Esophagus squamous epithelium (tissue), 5 donors: ENCODE results near the gene CELSR1. TPM values are rescaled to one million over a fixed set of nuclear protein-coding genes. Genes with fewer than 3 reads are reported as not detected.

ENCODE experiments used
- DNase-seq: peaks from one replicate; lab custom pipeline; 2025; lab: John Stamatoyannopoulos, UW
- H3K27ac ChIP-seq, 4 donors: fragments of 200-600 bp; sonication (generic); one replicate each; pipeline ENCODE4 v1.5.1; 2016 to 2019; ENCODE audit warnings: mild to moderate bottlenecking in 1 of 4
- H3K27me3 ChIP-seq, 4 donors: fragments of 200-600 bp; sonication (generic); 1 replicate in 3 of 4; 2 replicates in 1 of 4; pipeline versions ENCODE4 v1.5.1 to v1.6.0; 2017 to 2021; ENCODE audit warnings: antibody characterized with exemption in 1 of 4
- H3K36me3 ChIP-seq, 3 donors: fragments of 200-600 bp; sonication (generic); one replicate each; pipeline ENCODE4 v1.5.1; 2016 to 2019
- H3K4me1 ChIP-seq, 3 donors: fragments of 200-600 bp; sonication (generic); one replicate each; pipeline ENCODE4 v1.5.1; 2017 to 2019
- H3K4me3 ChIP-seq, 4 donors: fragments of 200-600 bp; sonication (generic); 1 replicate in 3 of 4; 2 replicates in 1 of 4; pipeline ENCODE4 v1.5.1; 2016 to 2019; ENCODE audit warnings: mild to moderate bottlenecking in 2 of 4, moderate library complexity in 1 of 4
- H3K9me3 ChIP-seq, 3 donors: fragments of 200-600 bp; sonication (generic); one replicate each; pipeline ENCODE4 v1.5.1; 2016 to 2019
- CTCF ChIP-seq, 6 experiments: fragments of 450-650 bp in 4 of 6; fragments of 200-600 bp in 2 of 6; sonication (generic) in 2 of 6; IDR thresholded peaks; one replicate each; pipeline ENCODE4 v1.5.1; 2016 to 2019; ENCODE audit warnings: antibody characterized with exemption in 6 of 6, mild to moderate bottlenecking in 4 of 6, moderate library complexity in 4 of 6
- POLR2A ChIP-seq, 4 donors: fragments of 450-650 bp; IDR thresholded peaks; one replicate each; pipeline ENCODE4 v1.6.1; 2017; ENCODE audit warnings: antibody characterized with exemption in 4 of 4, mild to moderate bottlenecking in 4 of 4, moderate library complexity in 3 of 4
- WGBS, 2 donors: methylation state at CpG; one replicate each; pipeline ENCODE4 v1.1.5; 2018; 5-methylcytosine and 5-hydroxymethylcytosine counted together
- intact Hi-C: fragments of 100-400 bp; cut with DNase I; formaldehyde crosslinking; loops from one replicate; pipeline ENCODE4 v1.15.0; 2022
- total RNA-seq, 4 donors: library from RNA; depleted of rRNA; stranded (reverse); fragments of >200 nt; gene quantifications; one replicate each; pipeline ENCODE4 v1.1.0, GENCODE V29; 2016
- donor health status: DM: yes; HTN: yes; CAD: no.

Gene CELSR1
- total RNA-seq, 4 donors from 2014 or later: 38.7 to 50.6 (median 43.7) TPM

GRCh38 chr22:46433318-46433717 lies 104.1 kb downstream of the CELSR1 start:
- Histone ChIP-seq H3K4me1 (peaks cover 0 to 47% (median 5%) of the 10 kb centered on the region in 3 donors), H3K36me3 (peaks cover 0 to 48% (median 0%) of the 10 kb centered on the region in 3 donors), H3K4me3 (no peak overlapping the region), H3K9me3 (no peaks in the 10 kb centered on the region), H3K27ac (peak overlapping the region in 3 of 4 donors; percentile 78 to 82 (median 79)), H3K27me3 (peaks cover 0 to 5% (median 0%) of the 10 kb centered on the region in 4 donors)
- 75 to 92% methylated on average over 6 to 9 of the region's 16 CpGs for WGBS, 2 donors
- TF ChIP-seq CTCF (IDR thresholded peaks at IDR 0.05) (no peak), POLR2A (IDR thresholded peaks at IDR 0.05) (no peak)
- no peak for DNase-seq
- intact Hi-C loops: no loop called here

GRCh38 chr22:46432164-46433068 lies 105.0 kb downstream of the CELSR1 start:
- TF ChIP-seq CTCF (IDR thresholded peaks at IDR 0.05): no peak
- no peak for TF ChIP-seq POLR2A (IDR thresholded peaks at IDR 0.05)
- H3K4me1 ChIP-seq: peaks cover 0 to 43% (median 5%) of the 10 kb centered on the region in 3 donors
- H3K9me3 ChIP-seq: no peaks in the 10 kb centered on the region
- intact Hi-C loops: no loop called here
- H3K27me3 ChIP-seq: peaks cover 0 to 7% (median 0%) of the 10 kb centered on the region in 4 donors
- peak overlapping the region; percentile 71 to 82 (median 78) for H3K27ac ChIP-seq
- H3K36me3 ChIP-seq: peaks cover 0 to 50% (median 0%) of the 10 kb centered on the region in 3 donors
- 42 to 52% methylated on average over 20 to 22 of the region's 25 CpGs for WGBS, 2 donors
- peak overlapping the region; percentile 5 to 61 (median 38) for H3K4me3 ChIP-seq
- DNase-seq: no peak

GRCh38 chr22:46430961-46431838 lies 106.2 kb downstream of the CELSR1 start:
- Histone ChIP-seq H3K27ac (no peak overlapping the region), H3K36me3 (peaks cover 0 to 60% (median 0%) of the 10 kb centered on the region in 3 donors), H3K27me3 (peaks cover 0 to 7% (median 0%) of the 10 kb centered on the region in 4 donors), H3K4me3 (no peak overlapping the region), H3K9me3 (no peaks in the 10 kb centered on the region), H3K4me1 (peaks cover 0 to 31% (median 5%) of the 10 kb centered on the region in 3 donors)
- intact Hi-C loops: no loop called here
- TF ChIP-seq CTCF (IDR thresholded peaks at IDR 0.05) (no peak), POLR2A (IDR thresholded peaks at IDR 0.05) (no peak)
- no peak for DNase-seq
- WGBS, 2 donors: 96 to 97% methylated on average over 5 to 9 of the region's 34 CpGs

GRCh38 chr22:46429325-46429853 lies 108.0 kb downstream of the CELSR1 start:
- Histone ChIP-seq H3K27ac (no peak overlapping the region), H3K27me3 (peaks cover 0 to 7% (median 0%) of the 10 kb centered on the region in 4 donors), H3K4me3 (no peak overlapping the region), H3K36me3 (peaks cover 0 to 59% (median 0%) of the 10 kb centered on the region in 3 donors), H3K4me1 (peaks cover 0 to 20% (median 5%) of the 10 kb centered on the region in 3 donors), H3K9me3 (no peaks in the 10 kb centered on the region)
- intact Hi-C loops: no loop called here
- WGBS, 2 donors: 57 to 78% methylated on average over 13 of the region's 13 CpGs
- TF ChIP-seq CTCF (IDR thresholded peaks at IDR 0.05): no peak
- no peak for DNase-seq
